GM13976 (cell line): Measurements from ENCODE around the gene PTPN5.

ENCODE experiments used
- DNase-seq: peaks from one replicate; pipeline ENCODE4 v3.0.0; 2012; ENCODE audit warnings: low spot score
- CTCF ChIP-seq: IDR thresholded peaks from 2 replicates; pipeline ENCODE4 v1.5.1; 2012; ENCODE audit warnings: borderline replicate concordance, mild to moderate bottlenecking; ENCODE audit not compliant: insufficient read depth; ENCODE audit errors: extremely low read depth, missing control alignments, control extremely low read depth
- in situ Hi-C: fragments of 300-500 bp; cut with MboI; formaldehyde crosslinking; loops from one replicate; pipeline ENCODE4 v1.12.0; 2022; ENCODE audit warnings: low sequenced_read_pairs, mixed read lengths, inconsistent platforms; ENCODE audit not compliant: unreplicated experiment

The PTPN5 gene

GRCh38 chr11:18729426-18729825 lies 62.2 kb downstream of the PTPN5 start:
- in situ Hi-C loops, result loop anchor here (25.0 kb wide), 1 partner anchor 492 kb away; the partner anchor contains the start of genes SAA2 and SAA4
- no peak for DNase-seq
- no peak for TF ChIP-seq CTCF

- DNase-seq, result no peak
- in situ Hi-C loops, result loop anchor here (25.0 kb wide), 1 partner anchor 491 kb away; the partner anchor contains the start of genes SAA2 and SAA4
- TF ChIP-seq CTCF, result no peak
These were observed 62.9 kb downstream of the PTPN5 start for GRCh38 chr11:18728658-18729057.

GRCh38 chr11:18727479-18728236 lies 63.9 kb downstream of the PTPN5 start:
- DNase-seq, result peak; percentile 77
- peak; percentile 78 for TF ChIP-seq CTCF
- in situ Hi-C loops, result loop anchor here (25.0 kb wide), 1 partner anchor 490 kb away; the partner anchor contains the start of genes SAA2 and SAA4

GRCh38 chr11:18726040-18726439 lies 65.6 kb downstream of the PTPN5 start, which contains the start of gene IGSF22:
IGSF22 (minus strand) TSS chr11:18726188; CDS start chr11:18724236, 1,952 bp downstream.
- in situ Hi-C loops, result loop anchor here (25.0 kb wide), 1 partner anchor 489 kb away; the partner anchor contains the start of genes SAA2 and SAA4
- TF ChIP-seq CTCF, result no peak
- DNase-seq, result no peak

- in situ Hi-C loops, result no loop called here
- TF ChIP-seq CTCF, result no peak
- no peak for DNase-seq
These were observed 67.6 kb downstream of the PTPN5 start for GRCh38 chr11:18723991-18724390.

- in situ Hi-C loops, result no loop called here
- no peak for DNase-seq
- TF ChIP-seq CTCF, result no peak
These were observed 69.3 kb downstream of the PTPN5 start for GRCh38 chr11:18722293-18722637.
